ENCODE results near the gene RASGRF2.
"Not testable (repeated sequence)": the region's sequence is repeated elsewhere in the genome, so short reads cannot be mapped to it uniquely, and the experiment has no call there.

RASGRF2 gene

GRCh38 chr5:80986382-80986781, 26.2 kb downstream of the RASGRF2 start:
- DNase-seq (ENCODE audit: low spot score): no peak

- no peak for DNase-seq (ENCODE audit: low spot score)
Measured at GRCh38 chr5:80987078-80987766, 27.1 kb downstream of the RASGRF2 start.

GRCh38 chr5:80988419-80988935, 28.3 kb downstream of the RASGRF2 start:
- no peak for DNase-seq (ENCODE audit: low spot score)

GRCh38 chr5:80989883-80990282, 29.7 kb downstream of the RASGRF2 start:
- no peak for DNase-seq (ENCODE audit: low spot score)

- DNase-seq (ENCODE audit: low spot score): no peak
Measured at GRCh38 chr5:80990527-80990926, 30.4 kb downstream of the RASGRF2 start.

- DNase-seq (ENCODE audit: low spot score): no peak
Measured at GRCh38 chr5:80990971-80991370, 30.8 kb downstream of the RASGRF2 start.

- no peak for DNase-seq (ENCODE audit: low spot score)
Measured at GRCh38 chr5:80995908-80996307, 35.7 kb downstream of the RASGRF2 start.

GRCh38 chr5:80998590-80998979, 38.4 kb downstream of the RASGRF2 start:
- no peak for DNase-seq (ENCODE audit: low spot score)

GRCh38 chr5:81003811-81004386, 43.7 kb downstream of the RASGRF2 start:
- DNase-seq (ENCODE audit: low spot score): no peak

GRCh38 chr5:81005708-81006107, 45.5 kb downstream of the RASGRF2 start:
- no peak for DNase-seq (ENCODE audit: low spot score)

- no peak for DNase-seq (ENCODE audit: low spot score)
Measured at GRCh38 chr5:81006231-81006630, 46.1 kb downstream of the RASGRF2 start.

GRCh38 chr5:81006947-81007636, 46.9 kb downstream of the RASGRF2 start:
- no peak for DNase-seq (ENCODE audit: low spot score)

- DNase-seq (ENCODE audit: low spot score): no peak
Measured at GRCh38 chr5:81007637-81008027, 47.5 kb downstream of the RASGRF2 start.

- no peak for DNase-seq (ENCODE audit: low spot score)
Measured at GRCh38 chr5:81010336-81011169, 50.4 kb downstream of the RASGRF2 start.

- no peak for DNase-seq (ENCODE audit: low spot score)
Measured at GRCh38 chr5:81014348-81014747, 54.2 kb downstream of the RASGRF2 start.

GRCh38 chr5:81016116-81016515, 56.0 kb downstream of the RASGRF2 start:
- DNase-seq (ENCODE audit: low spot score): no peak

- DNase-seq (ENCODE audit: low spot score): no peak
Measured at GRCh38 chr5:81017320-81017719, 57.2 kb downstream of the RASGRF2 start.

GRCh38 chr5:81018608-81019007, 58.4 kb downstream of the RASGRF2 start:
- DNase-seq (ENCODE audit: low spot score): not testable (repeated sequence)

GRCh38 chr5:81019748-81020147, 59.6 kb downstream of the RASGRF2 start:
- DNase-seq (ENCODE audit: low spot score): no peak

- DNase-seq (ENCODE audit: low spot score): no peak
Measured at GRCh38 chr5:81020478-81021167, 60.5 kb downstream of the RASGRF2 start.

- DNase-seq (ENCODE audit: low spot score): no peak
Measured at GRCh38 chr5:81021486-81021885, 61.3 kb downstream of the RASGRF2 start.

Measured in germinal center (tissue), 1 donor.